Trophoblast cell (in vitro differentiated cells and primary cell): ENCODE data around the gene PHKG2.
A peak's percentile ranks its signal among the peaks of the same experiment; 100 is the strongest.

ENCODE experiments used
- DNase-seq, 2 donors: peaks; one replicate each; pipeline ENCODE4 v3.0.0-alpha.2; 2016
- H2AFZ ChIP-seq: 2 replicates; pipeline ENCODE4 v1.6.1; 2013; ENCODE audit warnings: low read length, moderate library complexity, mild to moderate bottlenecking; ENCODE audit not compliant: insufficient read depth, poor library complexity
- H2AK5ac ChIP-seq: 2 replicates; pipeline ENCODE4 v1.6.1; 2013; ENCODE audit warnings: mild to moderate bottlenecking, low read length
- H2BK120ac ChIP-seq: 2 replicates; pipeline ENCODE4 v1.6.1; 2013; ENCODE audit warnings: low read length, mild to moderate bottlenecking, moderate library complexity; ENCODE audit not compliant: insufficient read depth, poor library complexity
- H2BK12ac ChIP-seq: 2 replicates; pipeline ENCODE4 v1.6.1; 2013; ENCODE audit warnings: mild to moderate bottlenecking, low read length, moderate library complexity
- H2BK5ac ChIP-seq: 2 replicates; pipeline ENCODE4 v1.6.1; 2013; ENCODE audit warnings: low read length, low read depth, moderate library complexity, mild to moderate bottlenecking; ENCODE audit not compliant: poor library complexity
- H3K14ac ChIP-seq: 2 replicates; pipeline ENCODE4 v1.6.1; 2013; ENCODE audit warnings: mild to moderate bottlenecking, low read length
- H3K18ac ChIP-seq: 2 replicates; pipeline ENCODE4 v1.6.1; 2013; ENCODE audit warnings: mild to moderate bottlenecking, low read length
- H3K23ac ChIP-seq: 2 replicates; pipeline ENCODE4 v1.6.1; 2013; ENCODE audit warnings: low read length
- H3K27ac ChIP-seq: 2 replicates; pipeline ENCODE4 v1.5.1; 2013; ENCODE audit warnings: low read depth, mild to moderate bottlenecking, inconsistent platforms, low read length, moderate library complexity
- H3K27me3 ChIP-seq: 2 replicates; pipeline ENCODE4 v1.6.1; 2013; ENCODE audit warnings: inconsistent platforms, mild to moderate bottlenecking, low read length, moderate library complexity; ENCODE audit not compliant: insufficient read depth
- H3K36me3 ChIP-seq, 2 experiments: 1 replicate in 1 of 2; 2 replicates in 1 of 2; pipeline ENCODE4 v1.6.1; 2013; ENCODE audit warnings: low read length in 2 of 2, mild to moderate bottlenecking in 2 of 2, moderate library complexity in 1 of 2; ENCODE audit not compliant: insufficient read depth in 2 of 2, control insufficient read depth in 1 of 2
- H3K4ac ChIP-seq: 2 replicates; pipeline ENCODE4 v1.6.1; 2013; ENCODE audit warnings: low read depth, mild to moderate bottlenecking, low read length, moderate library complexity
- H3K4me1 ChIP-seq, 2 experiments: 1 replicate in 1 of 2; 2 replicates in 1 of 2; pipeline ENCODE4 v1.6.1; 2013; ENCODE audit warnings: low read length in 2 of 2, mild to moderate bottlenecking in 2 of 2, moderate library complexity in 1 of 2; ENCODE audit not compliant: insufficient read depth in 2 of 2, control insufficient read depth in 1 of 2
- H3K4me2 ChIP-seq: 2 replicates; pipeline ENCODE4 v1.6.1; 2013; ENCODE audit warnings: inconsistent platforms, mild to moderate bottlenecking, low read length, moderate library complexity
- H3K4me3 ChIP-seq: 2 replicates; pipeline ENCODE4 v1.5.1; 2013; ENCODE audit warnings: mild to moderate bottlenecking, low read depth, low read length, inconsistent platforms
- H3K79me1 ChIP-seq: one replicate; pipeline ENCODE4 v1.6.1; 2013; ENCODE audit warnings: low read length
- H3K79me2 ChIP-seq: 2 replicates; pipeline ENCODE4 v1.6.1; 2013; ENCODE audit warnings: low read length, mild to moderate bottlenecking; ENCODE audit not compliant: control insufficient read depth, insufficient read depth, poor library complexity
- H3K9ac ChIP-seq: 2 replicates; pipeline ENCODE4 v1.6.1; 2013; ENCODE audit warnings: mild to moderate bottlenecking, low read length
- H3K9me3 ChIP-seq: 2 replicates; pipeline ENCODE4 v1.6.1; 2013; ENCODE audit warnings: low read depth, mild to moderate bottlenecking, control low read depth, inconsistent platforms, low read length; ENCODE audit not compliant: insufficient read depth
- H4K12ac ChIP-seq: 2 replicates; pipeline ENCODE4 v1.6.1; 2013; ENCODE audit warnings: low read depth, mild to moderate bottlenecking, low read length, moderate library complexity
- H4K8ac ChIP-seq: 2 replicates; pipeline ENCODE4 v1.6.1; 2013; ENCODE audit warnings: low read depth, mild to moderate bottlenecking, low read length, moderate library complexity
- H4K91ac ChIP-seq: one replicate; pipeline ENCODE4 v1.6.1; 2013; ENCODE audit warnings: low read depth, mild to moderate bottlenecking, low read length, moderate library complexity
- WGBS: extraction: QIAGEN DNeasy Blood & Tissue Kit; methylation state at CpG from one replicate; pipeline ENCODE4 v1.1.7; 2013; ENCODE audit warnings: missing lambda C conversion rate; ENCODE audit not compliant: insufficient read length, insufficient coverage; ENCODE audit errors: extremely low coverage; 5-methylcytosine and 5-hydroxymethylcytosine counted together

PHKG2 gene

GRCh38 chr16:30774367-30775130 is 26.3 kb downstream of the PHKG2 start:
- Histone ChIP-seq H3K27ac (no peak overlapping the region), H3K4me3 (peak overlapping the region; percentile 55), H4K91ac (peak overlapping the region; percentile 93), H2AFZ (peak overlapping the region; percentile 6), H2AK5ac (peak overlapping the region; percentile 58), H2BK5ac (no peak overlapping the region), H4K8ac (peak overlapping the region; percentile 75), H3K36me3 (peaks cover 47 to 51% of the 10 kb centered on the region in 2 experiments), H3K4me2 (peak overlapping the region; percentile 97), H4K12ac (peak overlapping the region; percentile 56), H3K14ac (peak overlapping the region; percentile 56), H3K79me2 (peaks cover 9% of the 10 kb centered on the region), H3K23ac (no peak overlapping the region), H3K4ac (peak overlapping the region; percentile 20), H3K18ac (no peak overlapping the region), H3K4me1 (peaks cover 4 to 11% of the 10 kb centered on the region in 2 experiments), H3K9ac (peak overlapping the region; percentile 70), H3K27me3 (no peaks in the 10 kb centered on the region), H2BK12ac (no peak overlapping the region), H2BK120ac (peak overlapping the region; percentile 8), H3K9me3 (peaks cover 2% of the 10 kb centered on the region), H3K79me1 (peaks cover 11% of the 10 kb centered on the region)
- peak in 1 of 2 donors; percentile 21 for DNase-seq
- WGBS, result no CpG with 5 or more reads among the region's 8 CpGs

DNA sequence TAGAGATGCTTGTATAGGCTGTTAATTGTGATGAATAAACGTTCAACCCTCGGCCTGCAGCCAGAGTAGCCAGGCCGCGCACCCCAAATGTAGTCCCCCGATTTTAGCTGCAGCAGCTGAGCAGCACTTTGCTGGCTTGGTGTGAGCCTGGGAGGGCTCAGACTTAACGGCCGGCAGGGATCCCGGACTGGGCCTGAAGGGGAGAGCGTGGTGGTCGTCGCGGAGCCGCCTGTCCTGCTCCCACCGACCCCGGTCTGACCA is 26.8 kb downstream of the PHKG2 start:
- no CpG with 5 or more reads among the region's 15 CpGs for WGBS
- peaks cover 46 to 49% of the 10 kb centered on the region in 2 experiments for H3K36me3 ChIP-seq

DNA sequence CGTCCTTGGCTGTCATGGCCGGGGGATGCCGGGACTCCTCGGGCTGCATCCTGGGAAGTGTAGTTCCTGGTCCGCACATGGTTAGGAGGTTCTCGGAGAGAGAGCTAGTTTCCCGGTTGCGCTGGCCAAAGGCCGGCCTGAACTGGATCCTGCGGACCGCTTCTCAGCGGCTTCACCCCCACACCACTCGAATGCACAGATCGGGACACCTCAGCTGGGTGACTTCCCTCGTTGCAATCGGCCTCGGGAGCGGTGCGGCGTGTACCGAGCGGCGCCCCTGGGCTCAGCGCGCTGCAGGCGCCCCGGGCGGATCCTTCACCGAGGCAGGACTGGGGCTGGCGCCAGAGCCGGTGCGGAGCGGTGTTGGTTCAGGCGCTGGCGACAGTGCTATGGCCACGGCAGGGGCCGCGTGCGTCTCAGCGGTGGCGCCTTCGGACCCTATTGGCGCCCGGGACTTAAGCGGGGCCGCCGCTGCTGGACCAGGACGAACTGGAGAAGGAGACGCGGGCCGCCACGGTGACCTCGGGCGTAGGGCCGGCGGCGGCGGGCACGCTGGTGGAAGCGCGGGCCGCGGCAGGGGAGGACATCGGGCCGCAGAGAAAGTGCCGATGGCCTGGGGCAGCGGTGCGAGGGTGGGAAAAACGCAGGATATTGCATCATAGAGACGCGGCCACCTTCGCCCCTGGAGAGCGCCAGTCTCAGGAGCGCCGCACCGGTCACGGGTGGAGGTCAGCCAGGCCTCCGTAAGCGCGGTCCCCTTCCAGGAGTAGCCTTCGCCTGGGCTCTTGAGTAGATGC is 27.4 kb downstream of the PHKG2 start:
- peak overlapping the region; percentile 50 for H2BK120ac ChIP-seq
- peak overlapping the region; percentile 49 for H3K4ac ChIP-seq
- H4K91ac ChIP-seq, result peak overlapping the region; percentile 93
- H2BK5ac ChIP-seq, result peak overlapping the region; percentile 67
- H4K12ac ChIP-seq, result peak overlapping the region; percentile 68
- H3K79me2 ChIP-seq, result peaks cover 9% of the 10 kb centered on the region
- peak overlapping the region; percentile 97 for H3K4me2 ChIP-seq
- peak overlapping the region; percentile 66 for H2AK5ac ChIP-seq
- peak overlapping the region; percentile 89 for H3K27ac ChIP-seq
- peak; percentile 63 to 65 for DNase-seq
- peak overlapping the region; percentile 94 for H3K9ac ChIP-seq
- peak overlapping the region; percentile 91 for H4K8ac ChIP-seq
- H3K36me3 ChIP-seq, result peaks cover 47 to 48% of the 10 kb centered on the region in 2 experiments
- no peaks in the 10 kb centered on the region for H3K27me3 ChIP-seq
- no peak overlapping the region for H3K23ac ChIP-seq
- peaks cover 11% of the 10 kb centered on the region for H3K79me1 ChIP-seq
- H3K4me3 ChIP-seq, result peak overlapping the region; percentile 80
- peak overlapping the region; percentile 53 for H2AFZ ChIP-seq
- no peak overlapping the region for H2BK12ac ChIP-seq
- WGBS, result no CpG with 5 or more reads among the region's 81 CpGs
- H3K9me3 ChIP-seq, result peaks cover 2% of the 10 kb centered on the region
- H3K18ac ChIP-seq, result peak overlapping the region; percentile 84
- peaks cover 4 to 11% of the 10 kb centered on the region in 2 experiments for H3K4me1 ChIP-seq
- peak overlapping the region; percentile 78 for H3K14ac ChIP-seq

More for the DNA sequence above, 26.8 kb downstream of the PHKG2 start:
- H3K18ac ChIP-seq, result peak overlapping the region; percentile 54
- peak overlapping the region; percentile 97 for H3K4me2 ChIP-seq
- H3K23ac ChIP-seq, result no peak overlapping the region
- H3K27me3 ChIP-seq, result no peaks in the 10 kb centered on the region
- peaks cover 9% of the 10 kb centered on the region for H3K79me2 ChIP-seq
- peak overlapping the region; percentile 75 for H4K8ac ChIP-seq
- peak overlapping the region; percentile 58 for H2AK5ac ChIP-seq
- H3K4me1 ChIP-seq, result peaks cover 4 to 11% of the 10 kb centered on the region in 2 experiments
- H3K79me1 ChIP-seq, result peaks cover 11% of the 10 kb centered on the region
- no peak overlapping the region for H2BK12ac ChIP-seq
- peak overlapping the region; percentile 8 for H2BK120ac ChIP-seq
- peak overlapping the region; percentile 89 for H3K27ac ChIP-seq
- peak overlapping the region; percentile 56 for H3K14ac ChIP-seq
- peak overlapping the region; percentile 55 for H3K4me3 ChIP-seq
- H3K4ac ChIP-seq, result peak overlapping the region; percentile 20
- H4K91ac ChIP-seq, result peak overlapping the region; percentile 93
- peak overlapping the region; percentile 56 for H4K12ac ChIP-seq
- H3K9ac ChIP-seq, result peak overlapping the region; percentile 70
- DNase-seq, result no peak
- H2BK5ac ChIP-seq, result no peak overlapping the region
- H3K9me3 ChIP-seq, result peaks cover 2% of the 10 kb centered on the region
- peak overlapping the region; percentile 6 for H2AFZ ChIP-seq

DNA sequence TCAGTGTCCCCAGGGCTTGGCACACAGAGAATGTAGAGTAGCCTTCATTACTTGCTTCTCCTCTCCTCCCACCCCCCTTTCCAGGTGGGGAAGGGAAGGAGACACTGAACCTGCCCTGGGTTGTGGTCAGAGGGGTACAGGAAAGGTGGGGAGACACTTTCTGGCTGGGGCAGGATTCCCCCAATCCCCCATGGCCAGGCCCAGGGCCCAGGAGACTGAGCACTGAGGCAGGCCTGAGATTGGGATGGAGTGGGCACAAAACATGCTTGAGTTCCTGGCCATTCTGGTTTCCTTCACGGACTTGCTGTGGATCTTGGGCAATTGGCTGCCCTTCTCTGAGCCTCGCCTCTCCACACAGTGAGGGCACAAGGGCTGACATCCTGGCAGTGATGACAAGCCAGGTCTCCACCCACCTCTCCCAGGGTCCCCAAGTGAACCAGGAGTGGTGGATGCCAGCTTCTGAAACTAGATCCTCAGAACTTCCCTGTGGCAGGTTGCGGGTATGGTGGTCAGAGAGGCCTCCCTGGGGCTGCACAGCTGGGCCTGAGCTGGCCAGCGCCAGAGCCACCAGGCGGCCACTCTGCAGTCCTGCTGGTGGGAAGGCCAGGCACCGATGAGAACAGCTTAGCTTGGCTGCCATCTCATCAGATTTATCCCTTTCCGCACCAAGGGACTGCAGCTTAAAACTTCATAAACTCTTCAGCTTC is 29.5 kb downstream of the PHKG2 start:
- no peak overlapping the region for H2BK5ac ChIP-seq
- no peak overlapping the region for H3K4me2 ChIP-seq
- no peak overlapping the region for H4K91ac ChIP-seq
- no peak overlapping the region for H3K23ac ChIP-seq
- no peak overlapping the region for H4K8ac ChIP-seq
- H3K4ac ChIP-seq, result no peak overlapping the region
- no peak overlapping the region for H2AFZ ChIP-seq
- H3K36me3 ChIP-seq, result peaks cover 41 to 44% of the 10 kb centered on the region in 2 experiments
- peaks cover 4 to 11% of the 10 kb centered on the region in 2 experiments for H3K4me1 ChIP-seq
- no peak overlapping the region for H2BK120ac ChIP-seq
- H3K9ac ChIP-seq, result no peak overlapping the region
- H4K12ac ChIP-seq, result no peak overlapping the region
- H3K79me2 ChIP-seq, result peaks cover 9% of the 10 kb centered on the region
- H3K79me1 ChIP-seq, result peaks cover 11% of the 10 kb centered on the region
- H3K9me3 ChIP-seq, result no peaks in the 10 kb centered on the region
- H2AK5ac ChIP-seq, result no peak overlapping the region
- WGBS, result no CpG with 5 or more reads among the region's 7 CpGs
- H3K27me3 ChIP-seq, result no peaks in the 10 kb centered on the region
- no peak overlapping the region for H2BK12ac ChIP-seq
- no peak overlapping the region for H3K14ac ChIP-seq
- DNase-seq, result no peak
- no peak overlapping the region for H3K18ac ChIP-seq
- no peak overlapping the region for H3K27ac ChIP-seq
- H3K4me3 ChIP-seq, result no peak overlapping the region
